Epithelial cell of proximal tubule (primary cell): ENCODE measurements around the gene BRCA2. TPM values are rescaled to one million over a fixed set of nuclear protein-coding genes. Genes with fewer than 3 reads are reported as not detected.

Experiments used
- DNase-seq: peaks from one replicate; pipeline ENCODE4 v3.0.0-alpha.2; 2011; ENCODE audit warnings: low read depth
- H3K4me3 ChIP-seq: 2 replicates; pipeline ENCODE4 v1.5.1; 2011; ENCODE audit warnings: low read depth, mild to moderate bottlenecking, low read length
- total RNA-seq: library from RNA; depleted of rRNA; stranded (reverse); fragments of >200 nt; gene quantifications from 2 replicates; pipeline ENCODE4 v1.2.3, GENCODE V29; 2015
- TF ChIP-seq, protein P1 (sequence below): conservative IDR thresholded peaks from 2 replicates; pipeline ENCODE4 v1.5.1; 2012; ENCODE audit warnings: low read depth, mild to moderate bottlenecking, low read length

BRCA2 gene
- total RNA-seq, 1 donor from 2014 or later = 10.1 TPM

DNA sequence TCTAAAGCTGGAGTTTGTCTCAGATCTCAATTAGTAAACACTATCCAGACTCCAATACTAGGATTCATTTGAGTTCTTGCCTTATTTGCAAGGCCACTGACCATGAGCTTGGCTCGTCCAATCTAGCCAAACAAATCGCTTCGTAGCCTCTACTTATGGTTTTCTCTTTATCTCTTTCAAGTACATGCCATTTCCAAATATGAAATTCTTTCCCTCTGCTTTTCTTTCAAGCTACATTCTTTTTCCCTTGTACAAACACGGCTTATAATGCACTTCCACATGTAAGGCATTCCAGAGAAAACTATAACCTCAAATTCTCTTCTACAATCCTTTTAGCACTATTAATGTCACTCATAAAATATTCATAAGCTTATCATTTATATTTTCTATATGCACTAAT is 123.6 kb downstream of the BRCA2 start:
- no peak overlapping the region for H3K4me3 ChIP-seq
- no peak for DNase-seq
- TF ChIP-seq, protein P1, sequence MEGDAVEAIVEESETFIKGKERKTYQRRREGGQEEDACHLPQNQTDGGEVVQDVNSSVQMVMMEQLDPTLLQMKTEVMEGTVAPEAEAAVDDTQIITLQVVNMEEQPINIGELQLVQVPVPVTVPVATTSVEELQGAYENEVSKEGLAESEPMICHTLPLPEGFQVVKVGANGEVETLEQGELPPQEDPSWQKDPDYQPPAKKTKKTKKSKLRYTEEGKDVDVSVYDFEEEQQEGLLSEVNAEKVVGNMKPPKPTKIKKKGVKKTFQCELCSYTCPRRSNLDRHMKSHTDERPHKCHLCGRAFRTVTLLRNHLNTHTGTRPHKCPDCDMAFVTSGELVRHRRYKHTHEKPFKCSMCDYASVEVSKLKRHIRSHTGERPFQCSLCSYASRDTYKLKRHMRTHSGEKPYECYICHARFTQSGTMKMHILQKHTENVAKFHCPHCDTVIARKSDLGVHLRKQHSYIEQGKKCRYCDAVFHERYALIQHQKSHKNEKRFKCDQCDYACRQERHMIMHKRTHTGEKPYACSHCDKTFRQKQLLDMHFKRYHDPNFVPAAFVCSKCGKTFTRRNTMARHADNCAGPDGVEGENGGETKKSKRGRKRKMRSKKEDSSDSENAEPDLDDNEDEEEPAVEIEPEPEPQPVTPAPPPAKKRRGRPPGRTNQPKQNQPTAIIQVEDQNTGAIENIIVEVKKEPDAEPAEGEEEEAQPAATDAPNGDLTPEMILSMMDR = no peak

DNA sequence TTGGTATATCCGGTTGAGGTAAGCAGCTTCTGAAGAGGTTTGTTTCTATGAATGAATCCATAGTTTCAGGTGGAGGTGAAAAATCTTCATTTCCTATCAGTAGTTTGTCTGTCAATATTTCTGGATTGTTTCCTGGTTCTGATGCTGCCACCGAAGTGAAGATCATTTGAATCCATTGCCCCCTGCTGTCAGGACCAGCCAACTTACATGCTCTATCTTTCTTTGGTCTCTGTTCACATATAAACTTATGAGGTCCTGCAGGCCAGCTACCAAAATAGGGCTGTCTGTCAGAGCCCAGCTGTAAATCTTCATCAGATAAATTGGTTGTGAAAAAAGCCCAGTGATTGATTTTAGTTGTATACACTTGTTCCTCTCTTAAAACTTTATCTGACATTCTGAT is 127.8 kb downstream of the BRCA2 start:
- H3K4me3 ChIP-seq = no peak overlapping the region
- TF ChIP-seq, protein P1 = peak; percentile 51
- no peak for DNase-seq

DNA sequence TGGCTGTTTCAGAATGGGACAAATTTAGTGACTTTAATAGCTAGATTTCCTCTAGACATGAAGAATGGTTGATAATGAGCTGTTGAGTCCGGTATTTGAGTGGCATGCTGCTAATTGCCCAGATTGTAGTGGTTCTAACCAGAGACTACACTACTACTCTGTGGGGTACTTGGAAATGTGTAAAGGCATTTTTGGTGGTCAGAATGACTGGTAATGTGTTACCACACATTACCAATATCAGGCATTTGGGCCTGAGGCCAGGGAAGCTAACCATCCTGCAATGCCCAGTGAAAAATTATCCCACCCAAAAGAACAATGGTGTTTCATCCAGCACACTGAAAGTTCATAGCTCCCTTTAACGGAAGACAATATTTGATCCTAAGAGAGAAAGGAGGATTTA is 130.2 kb downstream of the BRCA2 start:
- no peak for DNase-seq
- TF ChIP-seq, protein P1 = no peak
- no peak overlapping the region for H3K4me3 ChIP-seq

DNA sequence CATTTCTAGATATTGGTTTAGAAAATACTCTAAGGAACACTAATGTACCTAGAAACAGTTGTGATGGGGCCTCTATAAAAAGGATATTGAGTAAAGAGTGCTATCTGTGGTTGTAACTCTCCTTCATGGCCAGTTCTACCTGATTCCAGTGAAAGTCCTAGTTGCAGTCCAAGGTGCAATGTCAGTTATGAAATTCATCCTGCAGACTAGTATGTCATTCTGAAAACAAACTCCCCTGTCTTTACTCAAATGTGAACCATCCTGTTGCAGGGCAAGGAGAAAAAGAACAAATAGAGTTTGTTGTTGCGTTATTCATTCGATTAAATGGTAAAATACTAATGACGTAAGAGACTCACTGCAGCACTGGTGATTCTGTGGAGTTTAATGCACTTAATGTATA is 130.9 kb downstream of the BRCA2 start:
- TF ChIP-seq, protein P1 = no peak
- DNase-seq = no peak
- no peak overlapping the region for H3K4me3 ChIP-seq

DNA sequence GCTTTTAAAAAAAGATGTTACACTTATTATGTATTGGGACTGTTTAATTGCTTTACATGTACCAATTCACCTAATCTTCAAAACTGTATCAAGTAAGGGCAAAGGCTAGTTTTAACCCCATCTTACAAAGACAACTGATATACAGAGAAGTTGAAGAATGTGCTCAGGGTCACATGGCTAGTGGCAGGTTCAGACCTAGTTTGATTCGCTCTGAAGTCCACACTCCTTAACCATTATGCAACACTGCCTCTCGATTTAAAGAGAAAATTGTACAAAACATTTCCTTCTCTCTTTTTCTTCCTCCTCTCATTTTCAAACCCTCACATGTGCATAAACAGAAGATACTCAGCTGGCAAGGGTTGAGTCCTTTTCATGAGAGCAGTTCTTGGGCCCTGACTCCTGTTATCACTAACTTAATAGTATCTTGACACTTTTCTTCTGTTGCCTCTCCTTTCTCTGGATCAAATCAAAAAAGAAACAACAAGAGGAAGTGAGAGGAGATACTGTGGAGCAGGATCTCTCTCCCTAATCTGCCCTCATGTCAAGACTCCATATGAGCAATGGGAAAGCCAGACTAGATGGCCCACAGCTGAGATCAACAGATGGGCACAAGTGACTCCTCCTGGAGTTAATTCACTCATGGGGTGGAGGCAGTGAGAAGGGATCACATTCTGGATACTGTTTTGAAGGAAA is 131.6 kb downstream of the BRCA2 start:
- TF ChIP-seq, protein P1 = no peak
- H3K4me3 ChIP-seq = no peak overlapping the region
- no peak for DNase-seq

DNA sequence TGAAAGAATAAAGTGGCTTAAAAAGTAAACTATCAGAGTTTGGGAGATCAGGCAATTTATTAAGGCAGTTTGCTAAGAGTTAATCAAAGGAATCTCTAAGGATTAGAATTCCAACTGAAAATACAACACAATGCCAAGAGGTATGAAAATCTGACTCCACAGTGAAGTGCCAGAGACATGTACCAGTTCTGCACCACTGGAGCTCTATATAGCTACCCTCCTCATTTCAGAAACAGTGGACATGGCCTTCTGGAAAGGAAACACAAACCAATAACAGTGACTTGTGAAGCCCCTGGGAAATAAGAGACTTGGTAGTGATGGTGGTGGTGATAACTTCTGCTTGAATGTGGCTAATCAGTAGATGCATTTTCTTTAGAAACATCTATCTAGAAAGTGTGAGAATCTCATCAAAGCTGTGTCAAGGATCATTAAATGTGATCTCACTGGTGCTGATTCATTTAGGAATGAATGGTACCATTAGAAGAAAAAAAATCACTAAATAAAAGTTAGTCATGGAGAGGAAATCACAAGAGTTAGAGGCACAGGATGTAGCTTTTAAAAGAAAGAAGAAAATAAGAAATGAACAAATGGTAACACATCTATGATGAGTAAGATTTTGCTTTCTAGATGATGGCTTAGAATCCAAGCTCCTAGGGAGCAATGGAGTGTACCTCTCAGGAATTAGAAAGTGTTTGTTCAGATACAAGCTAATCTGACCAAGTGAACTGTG is 132.8 kb downstream of the BRCA2 start:
- no peak overlapping the region for H3K4me3 ChIP-seq
- TF ChIP-seq, protein P1 = no peak
- DNase-seq = peak; percentile 46
